HepG2 (cell line): Measurements from ENCODE around the gene TACC2. TPM values are rescaled to one million over a fixed set of nuclear protein-coding genes. Genes with fewer than 3 reads are reported as not detected.

Experiments
- ATAC-seq: fragments of 200-7000 bp; cut with Tn5 transposase; 3 replicates; pipeline ENCODE4 v1.9.1; 2020; ENCODE audit warnings: mild to moderate bottlenecking, moderate library complexity
- BruUV-seq: library from RNA; stranded (reverse); fragments of 400-500 nt; replicated peaks from 2 replicates; lab custom pipeline; 2021; lab: Mats Ljungman, UMichigan
- CTCF ChIA-PET: fragments of 300-600 bp; formaldehyde crosslinking; extraction: SDS; loops from one replicate; lab custom pipeline; 2021; ENCODE audit warnings: low total read pairs, inconsistent platforms, low intra/inter-chr PET ratio; lab: Yijun Ruan, JAX
- POLR2A ChIA-PET: fragments of 350-600 bp; sonication (Branson Sonifier 250); formaldehyde crosslinking; loops from one replicate; lab custom pipeline; 2020; ENCODE audit warnings: antibody characterized with exemption, inconsistent platforms; lab: Yijun Ruan, JAX
- DNase-seq: peaks from one replicate; pipeline ENCODE4 v3.0.0-alpha.2; 2015; ENCODE audit warnings: low spot score
- FAIRE-seq: peaks from 3 replicates; lab custom pipeline; 2011; peaks lifted over from hg19 to GRCh38; lab: Jason Lieb, UNC
- H2AFZ ChIP-seq: one replicate; pipeline ENCODE4 v1.6.1; 2011; ENCODE audit warnings: low read length, inconsistent platforms
- H3K27ac ChIP-seq: fragments of 300-600 bp; 3 replicates; pipeline ENCODE4 v1.8.0; 2011; ENCODE audit warnings: mixed run types, mild to moderate bottlenecking, mixed read lengths, low read length, inconsistent platforms; ENCODE audit not compliant: insufficient read depth; ENCODE audit errors: extremely low read length
- H3K27me3 ChIP-seq, 2 experiments: fragments of 200-600 bp in 1 of 2; 2 replicates in 1 of 2; 3 replicates in 1 of 2; pipeline versions ENCODE4 v1.6.0 to v1.8.0; 2011; ENCODE audit warnings: low read length in 2 of 2, mild to moderate bottlenecking in 2 of 2, moderate library complexity in 2 of 2, inconsistent platforms in 1 of 2; ENCODE audit not compliant: insufficient read depth in 2 of 2, control insufficient read depth in 1 of 2
- H3K36me3 ChIP-seq, 2 experiments: fragments of 200-600 bp in 1 of 2; replicated peaks in 1 of 2; 2 replicates in 1 of 2; 3 replicates in 1 of 2; pipeline versions ENCODE4 v1.5.1 to v1.8.0; 2011; ENCODE audit warnings: low read length in 2 of 2, inconsistent platforms in 1 of 2; ENCODE audit not compliant: insufficient read depth in 2 of 2, control insufficient read depth in 1 of 2
- H3K4me1 ChIP-seq: 2 replicates; pipeline ENCODE4 v1.5.1; 2012; ENCODE audit warnings: low read length, inconsistent platforms; ENCODE audit not compliant: insufficient read depth
- H3K4me2 ChIP-seq: 2 replicates; pipeline ENCODE4 v1.6.0; 2011; ENCODE audit warnings: low read depth, low read length, inconsistent platforms
- H3K4me3 ChIP-seq, 3 experiments: fragments of 200-600 bp in 1 of 3; sonication (generic), shearing (Covaris generic) in 1 of 3; replicated peaks in 1 of 3; 2 replicates each; pipeline ENCODE4 v1.5.1; 2011 to 2016; ENCODE audit warnings: low read length in 3 of 3, inconsistent platforms in 2 of 3, low read depth in 2 of 3, mild to moderate bottlenecking in 2 of 3, control low read depth in 1 of 3, mixed read lengths in 1 of 3; ENCODE audit not compliant: insufficient read depth in 1 of 3
- H3K79me2 ChIP-seq: one replicate; pipeline ENCODE4 v1.6.1; 2011; ENCODE audit warnings: low read length, inconsistent platforms; ENCODE audit not compliant: insufficient read depth
- H3K9ac ChIP-seq: 2 replicates; pipeline ENCODE4 v1.6.0; 2011; ENCODE audit warnings: mild to moderate bottlenecking, low read depth, low read length, inconsistent platforms; ENCODE audit not compliant: insufficient read depth
- H3K9me3 ChIP-seq: 2 replicates; pipeline ENCODE4 v1.5.1; 2012; ENCODE audit warnings: mild to moderate bottlenecking, low read length
- H4K20me1 ChIP-seq: 2 replicates; pipeline ENCODE4 v1.6.0; 2011; ENCODE audit warnings: inconsistent platforms, mild to moderate bottlenecking, low read length, moderate library complexity; ENCODE audit not compliant: insufficient read depth
- ATRX ChIP-seq: sonication (generic); formaldehyde crosslinking; IDR thresholded peaks from 2 replicates; pipeline ENCODE4 v1.4.0; 2020; ENCODE audit warnings: missing genetic modification reagents, borderline replicate concordance
- CENPT ChIP-seq: sonication (generic); formaldehyde crosslinking; IDR thresholded peaks from 2 replicates; pipeline ENCODE4 v1.8.0; 2022; ENCODE audit warnings: low read depth, mild to moderate bottlenecking, moderate library complexity, missing genetic modification reagents
- CTCF ChIP-seq: sonication (generic); formaldehyde crosslinking; IDR thresholded peaks from 2 replicates; pipeline ENCODE4 v1.5.0; 2020; ENCODE audit warnings: mild to moderate bottlenecking, missing genetic modification reagents, moderate library complexity
- FOXA1 ChIP-seq, 2 experiments: fragments of 450-650 bp in 1 of 2; sonication (generic) in 1 of 2; formaldehyde crosslinking in 1 of 2; IDR thresholded peaks; 2 replicates each; pipeline versions ENCODE4 v1.4.0 to v1.6.1; 2016 to 2020; ENCODE audit warnings: missing genetic modification reagents in 1 of 2
- MAFF ChIP-seq: IDR thresholded peaks from 2 replicates; pipeline ENCODE4 v1.6.1; 2011; ENCODE audit warnings: low read depth, low read length, improper control_type of control experiment
- NCOA5 ChIP-seq: sonication (generic); formaldehyde crosslinking; IDR thresholded peaks from 2 replicates; pipeline ENCODE4 v1.4.0; 2020; ENCODE audit warnings: missing genetic modification reagents
- NFIB ChIP-seq: sonication (generic); formaldehyde crosslinking; IDR thresholded peaks from 2 replicates; pipeline ENCODE4 v1.9.0; 2021; ENCODE audit warnings: missing genetic modification reagents, mild to moderate bottlenecking, borderline replicate concordance
- SAP130 ChIP-seq: IDR thresholded peaks from 2 replicates; pipeline ENCODE4 v1.6.1; 2016; ENCODE audit warnings: low read depth
- TRIM24 ChIP-seq: sonication (generic); formaldehyde crosslinking; IDR thresholded peaks from 2 replicates; pipeline ENCODE4 v1.8.0; 2022; ENCODE audit warnings: mild to moderate bottlenecking, missing genetic modification reagents
- ZFP82 ChIP-seq: sonication (generic); formaldehyde crosslinking; IDR thresholded peaks from 2 replicates; pipeline ENCODE4 v1.5.1; 2020; ENCODE audit warnings: mild to moderate bottlenecking, missing genetic modification reagents, borderline replicate concordance
- ZMYM2 ChIP-seq: sonication (generic); formaldehyde crosslinking; IDR thresholded peaks from 2 replicates; pipeline ENCODE4 v1.8.0; 2022; ENCODE audit warnings: mild to moderate bottlenecking, missing genetic modification reagents
- ZNF280D ChIP-seq: sonication (generic); formaldehyde crosslinking; IDR thresholded peaks from 2 replicates; pipeline ENCODE4 v1.5.1; 2020; ENCODE audit warnings: mild to moderate bottlenecking, missing genetic modification reagents
- ZNF451 ChIP-seq: sonication (generic); formaldehyde crosslinking; IDR thresholded peaks from 2 replicates; pipeline ENCODE4 v1.5.0; 2020; ENCODE audit warnings: mild to moderate bottlenecking, missing genetic modification reagents
- ZNF589 ChIP-seq: sonication (generic); formaldehyde crosslinking; conservative IDR thresholded peaks from 2 replicates; pipeline ENCODE4 v1.8.0; 2022; ENCODE audit warnings: mild to moderate bottlenecking, moderate library complexity, missing genetic modification reagents
- ZNF616 ChIP-seq: sonication (generic); formaldehyde crosslinking; IDR thresholded peaks from 2 replicates; pipeline ENCODE4 v1.5.0; 2020; ENCODE audit warnings: low read depth, mild to moderate bottlenecking, missing genetic modification reagents
- ZNF883 ChIP-seq: sonication (generic); formaldehyde crosslinking; IDR thresholded peaks from 2 replicates; pipeline ENCODE4 v1.5.1; 2020; ENCODE audit warnings: mild to moderate bottlenecking, missing genetic modification reagents; ENCODE audit errors: not compliant biosample characterization
- ZSCAN22 ChIP-seq: sonication (generic); formaldehyde crosslinking; IDR thresholded peaks from 2 replicates; pipeline ENCODE4 v1.4.0; 2020; ENCODE audit warnings: mild to moderate bottlenecking, missing genetic modification reagents
- WGBS: methylation state at CpG from one replicate; pipeline ENCODE4 v1.1.6; 2017; ENCODE audit warnings: low lambda C conversion rate; 5-methylcytosine and 5-hydroxymethylcytosine counted together
- in situ Hi-C: cut with HindIII; loops from 2 replicates; pipeline ENCODE4 v1.10.0; 2017; ENCODE audit warnings: low pct_unique_long_range_greater_than_20kb; ENCODE audit not compliant: extremely low pct_ligation_motif_present
- intact Hi-C: fragments of 100-400 bp; cut with micrococcal nuclease; formaldehyde crosslinking; loops from one replicate; pipeline ENCODE4 v1.10.0; 2022; ENCODE audit not compliant: unreplicated experiment
- polyA plus RNA-seq, 8 experiments: library from polyadenylated mRNA; depleted of rRNA in 3 of 8; stranded (reverse) in 7 of 8; unstranded in 1 of 8; fragments of >200 nt; fragmentation: Illumina TruSeq in 4 of 8; extraction: Trizol in 4 of 8; gene quantifications; 2 replicates each; pipeline versions ENCODE4 v1.2.1 to v1.2.3, GENCODE V29; 2011 to 2016; ENCODE audit warnings: low read depth in 4 of 8, missing spikeins in 1 of 8, mixed read lengths in 1 of 8; ENCODE audit not compliant: insufficient read depth in 1 of 8
- total RNA-seq, 5 experiments: library from RNA; depleted of rRNA; stranded (reverse); fragments of >200 nt; fragmentation: Illumina TruSeq; extraction: Trizol; gene quantifications; 2 replicates each; pipeline ENCODE4 v1.2.3, GENCODE V29; 2016; ENCODE audit warnings: low read depth in 1 of 5
- TF ChIP-seq, protein P1 (sequence below): sonication (generic); formaldehyde crosslinking; IDR thresholded peaks from 2 replicates; pipeline ENCODE4 v1.5.1; 2020; ENCODE audit warnings: missing genetic modification reagents, mild to moderate bottlenecking, borderline replicate concordance

The TACC2 gene
- total and polyA plus RNA-seq, 2 of the 13 experiments (the other 11 are each of a cell fraction or from before 2014, with no cell fraction given): 11.8 to 16.0 TPM

DNA sequence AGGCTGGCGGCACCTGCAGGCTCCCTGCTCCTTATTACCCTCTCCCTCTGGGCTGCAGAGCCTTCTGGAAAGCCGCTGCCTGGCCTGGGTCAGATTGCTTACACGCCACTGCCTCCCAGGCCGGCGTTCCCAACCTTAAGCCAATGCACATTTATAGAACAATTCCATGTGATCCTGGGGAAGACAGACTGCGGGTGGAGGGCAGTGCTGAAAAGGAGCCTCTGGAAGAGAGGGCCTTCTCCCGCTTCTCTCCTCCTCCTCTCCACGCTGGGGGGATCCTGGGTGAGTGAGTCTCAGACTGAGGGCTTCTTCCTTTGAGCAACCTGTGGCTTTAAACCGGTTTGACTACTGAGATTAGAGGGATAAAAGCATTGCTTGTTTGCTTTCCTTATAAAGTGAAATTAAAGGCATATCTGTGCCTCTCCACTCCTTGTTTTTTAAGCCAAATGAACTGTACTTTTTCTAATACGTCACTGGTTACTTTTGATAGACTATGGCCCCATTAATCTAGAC, 5.5 kb downstream of the TACC2 start (continued):
- TF ChIP-seq CTCF (CRISPR knock-in tag) (peak; percentile 25), NCOA5 (no peak)

- Histone ChIP-seq H3K79me2 (no peaks in the 10 kb centered on the region), H3K4me3 (no peak overlapping the region), H2AFZ (no peak overlapping the region), H3K27me3 (peaks cover 0 to 1% of the 10 kb centered on the region in 2 experiments; a peak in 2 of 5 replicates), H3K9ac (no peak overlapping the region), H4K20me1 (no peaks in the 10 kb centered on the region), H3K9me3 (no peaks in the 10 kb centered on the region), H3K4me1 (peaks cover 20% of the 10 kb centered on the region), H3K4me2 (no peak overlapping the region), H3K36me3 (no peaks in the 10 kb centered on the region), H3K27ac (no peak overlapping the region)
- intact Hi-C loops: no loop called here
- in situ Hi-C loops: no loop called here
- no peak for DNase-seq
- BruUV-seq: no TSS peak
- no peak for ATAC-seq
- no peak for FAIRE-seq
- POLR2A ChIA-PET: no interaction called here
- WGBS: 55% methylated on average over 6 of the region's 6 CpGs
- CTCF ChIA-PET: no interaction called here
- no peak for TF ChIP-seq NFIB
- TF ChIP-seq ZMYM2 (CRISPR knock-in tag): no peak
- TF ChIP-seq FOXA1 (IDR thresholded peaks at IDR 0.05): no peak
- no peak for TF ChIP-seq FOXA1 (CRISPR knock-in tag; IDR thresholded peaks at IDR 0.05)
- TF ChIP-seq, protein P1, sequence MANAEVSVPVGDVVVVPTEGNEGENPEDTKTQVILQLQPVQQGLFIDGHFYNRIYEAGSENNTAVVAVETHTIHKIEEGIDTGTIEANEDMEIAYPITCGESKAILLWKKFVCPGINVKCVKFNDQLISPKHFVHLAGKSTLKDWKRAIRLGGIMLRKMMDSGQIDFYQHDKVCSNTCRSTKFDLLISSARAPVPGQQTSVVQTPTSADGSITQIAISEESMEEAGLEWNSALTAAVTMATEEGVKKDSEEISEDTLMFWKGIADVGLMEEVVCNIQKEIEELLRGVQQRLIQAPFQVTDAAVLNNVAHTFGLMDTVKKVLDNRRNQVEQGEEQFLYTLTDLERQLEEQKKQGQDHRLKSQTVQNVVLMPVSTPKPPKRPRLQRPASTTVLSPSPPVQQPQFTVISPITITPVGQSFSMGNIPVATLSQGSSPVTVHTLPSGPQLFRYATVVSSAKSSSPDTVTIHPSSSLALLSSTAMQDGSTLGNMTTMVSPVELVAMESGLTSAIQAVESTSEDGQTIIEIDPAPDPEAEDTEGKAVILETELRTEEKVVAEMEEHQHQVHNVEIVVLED (CRISPR knock-in tag): no peak
- no peak for TF ChIP-seq ATRX (CRISPR knock-in tag)
- no peak for TF ChIP-seq CENPT
- TF ChIP-seq ZNF280D (CRISPR knock-in tag): no peak
- no peak for TF ChIP-seq ZNF883 (CRISPR knock-in tag)
- TF ChIP-seq ZNF451 (CRISPR knock-in tag): no peak
- TF ChIP-seq ZNF616 (CRISPR knock-in tag): no peak
- no peak for TF ChIP-seq ZNF589
- TF ChIP-seq TRIM24: no peak
- TF ChIP-seq ZSCAN22 (CRISPR knock-in tag): no peak
- TF ChIP-seq MAFF: no peak
- TF ChIP-seq SAP130 (CRISPR knock-in tag): no peak
- no peak for TF ChIP-seq ZFP82 (CRISPR knock-in tag)
These were observed 9.5 kb downstream of the TACC2 start for GRCh38 chr10:121998462-121998861.
